ENCODE data around the gene MRTFB. TPM values are rescaled to one million over a fixed set of nuclear protein-coding genes. Genes with fewer than 3 reads are reported as not detected.

MRTFB gene
- total RNA-seq, 4 donors from 2014 or later, result 43.6 to 197 (median 65.5) TPM

GRCh38 chr16:14089283-14089823, 18.2 kb downstream of the MRTFB start:
- peaks cover 61% of the 10 kb centered on the region for H3K4me1 ChIP-seq
- no peaks in the 10 kb centered on the region for H3K9me3 ChIP-seq
- 84% methylated on average over 1 of the region's 1 CpG for WGBS
- TF ChIP-seq POLR2A (IDR thresholded peaks at IDR 0.05), result no peak
- no peaks in the 10 kb centered on the region for H3K36me3 ChIP-seq
- H3K27ac ChIP-seq, result peak overlapping the region; percentile 64
- DNase-seq (ENCODE audit: low spot score in 2 of 2), result no peak
- H3K27me3 ChIP-seq, result no peaks in the 10 kb centered on the region
- no peak overlapping the region for H3K4me3 ChIP-seq

GRCh38 chr16:14092561-14092960, 21.4 kb downstream of the MRTFB start:
- no peak overlapping the region for H3K4me3 ChIP-seq
- H3K9me3 ChIP-seq, result no peaks in the 10 kb centered on the region
- H3K4me1 ChIP-seq, result peaks cover 71% of the 10 kb centered on the region
- H3K27me3 ChIP-seq, result no peaks in the 10 kb centered on the region
- TF ChIP-seq POLR2AphosphoS5 (IDR thresholded peaks at IDR 0.05) (no peak), CTCF (IDR thresholded peaks at IDR 0.05) (no peak), POLR2A (IDR thresholded peaks at IDR 0.05) (no peak), EP300 (IDR thresholded peaks at IDR 0.05) (no peak)
- H3K36me3 ChIP-seq, result no peaks in the 10 kb centered on the region
- no peak overlapping the region for H3K27ac ChIP-seq
- DNase-seq (ENCODE audit: low spot score in 2 of 2), result no peak

GRCh38 chr16:14095883-14096551, 24.9 kb downstream of the MRTFB start:
- DNase-seq (ENCODE audit: low spot score in 2 of 2), result no peak
- no peak for TF ChIP-seq POLR2A (IDR thresholded peaks at IDR 0.05)
- no peak for TF ChIP-seq POLR2AphosphoS5 (IDR thresholded peaks at IDR 0.05)
- TF ChIP-seq EP300 (IDR thresholded peaks at IDR 0.05), result no peak
- no peak for TF ChIP-seq CTCF (IDR thresholded peaks at IDR 0.05)
- H3K36me3 ChIP-seq, result no peaks in the 10 kb centered on the region
- H3K9me3 ChIP-seq, result no peaks in the 10 kb centered on the region
- no peak overlapping the region for H3K4me3 ChIP-seq
- WGBS, result 71% methylated on average over 9 of the region's 9 CpGs
- H3K27me3 ChIP-seq, result no peaks in the 10 kb centered on the region
- peaks cover 58% of the 10 kb centered on the region for H3K4me1 ChIP-seq
- peak overlapping the region; percentile 72 for H3K27ac ChIP-seq

- no peak overlapping the region for H3K4me3 ChIP-seq
- WGBS, result 41% methylated on average over 4 of the region's 4 CpGs
- no peaks in the 10 kb centered on the region for H3K27me3 ChIP-seq
- H3K9me3 ChIP-seq, result no peaks in the 10 kb centered on the region
- TF ChIP-seq POLR2AphosphoS5 (IDR thresholded peaks at IDR 0.05), result peak in 1 of 3 donors; percentile 24
- no peak for TF ChIP-seq CTCF (IDR thresholded peaks at IDR 0.05)
- no peak for TF ChIP-seq EP300 (IDR thresholded peaks at IDR 0.05)
- no peak for TF ChIP-seq POLR2A (IDR thresholded peaks at IDR 0.05)
- DNase-seq (ENCODE audit: low spot score in 2 of 2), result no peak
- H3K4me1 ChIP-seq, result peaks cover 61% of the 10 kb centered on the region
- no peaks in the 10 kb centered on the region for H3K36me3 ChIP-seq
- peak overlapping the region; percentile 72 for H3K27ac ChIP-seq
Observed at GRCh38 chr16:14097182-14097959, 26.3 kb downstream of the MRTFB start.

GRCh38 chr16:14098081-14098480, 27.0 kb downstream of the MRTFB start:
- no peak overlapping the region for H3K4me3 ChIP-seq
- 29% methylated on average over 2 of the region's 2 CpGs for WGBS
- TF ChIP-seq POLR2A (IDR thresholded peaks at IDR 0.05), result no peak
- no peak for TF ChIP-seq EP300 (IDR thresholded peaks at IDR 0.05)
- TF ChIP-seq CTCF (IDR thresholded peaks at IDR 0.05), result no peak
- TF ChIP-seq POLR2AphosphoS5 (IDR thresholded peaks at IDR 0.05), result no peak

More at GRCh38 chr16:14098081-14098480, 27.0 kb downstream of the MRTFB start:
- H3K27ac ChIP-seq, result peak overlapping the region; percentile 72
- DNase-seq (ENCODE audit: low spot score in 2 of 2), result no peak
- H3K27me3 ChIP-seq, result no peaks in the 10 kb centered on the region
- no peaks in the 10 kb centered on the region for H3K36me3 ChIP-seq
- H3K9me3 ChIP-seq, result no peaks in the 10 kb centered on the region
- H3K4me1 ChIP-seq, result peaks cover 56% of the 10 kb centered on the region

Measured in suprapubic skin (tissue), 4 donors.